ENCODE results near the gene ZNF630. TPM values are rescaled to one million over a fixed set of nuclear protein-coding genes. Genes with fewer than 3 reads are reported as not detected.
"Not testable (repeated sequence)": the region's sequence is repeated elsewhere in the genome, so short reads cannot be mapped to it uniquely, and the experiment has no call there.

The ZNF630 gene
- total RNA-seq, 1 donor from 2014 or later = 0.40 TPM

DNA sequence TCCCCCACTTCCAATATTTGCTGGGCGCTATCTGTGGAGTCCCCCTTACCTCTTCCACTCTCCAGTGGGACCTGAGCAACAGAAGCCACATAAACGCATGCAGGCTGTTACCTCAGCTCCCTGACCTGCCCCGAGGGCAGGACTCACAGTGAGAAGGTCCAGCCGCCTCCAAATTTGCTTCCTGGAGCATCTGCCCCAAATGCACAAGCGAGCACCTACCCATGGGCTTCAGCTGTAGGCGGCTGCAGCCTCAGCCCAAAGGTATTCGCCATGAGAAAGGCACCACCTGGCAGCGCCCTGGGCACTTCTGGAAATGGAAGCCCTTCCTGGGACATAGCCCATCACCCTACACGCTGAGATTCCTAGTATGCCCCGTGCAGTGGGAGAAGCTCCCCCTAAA lies 41.2 kb downstream of the ZNF630 start:
- no peak for DNase-seq (ENCODE audit: low read depth, low spot score)

GRCh38 chrX:48028091-48028490 lies 43.3 kb downstream of the ZNF630 start:
- no peak for DNase-seq (ENCODE audit: low read depth, low spot score)

DNA sequence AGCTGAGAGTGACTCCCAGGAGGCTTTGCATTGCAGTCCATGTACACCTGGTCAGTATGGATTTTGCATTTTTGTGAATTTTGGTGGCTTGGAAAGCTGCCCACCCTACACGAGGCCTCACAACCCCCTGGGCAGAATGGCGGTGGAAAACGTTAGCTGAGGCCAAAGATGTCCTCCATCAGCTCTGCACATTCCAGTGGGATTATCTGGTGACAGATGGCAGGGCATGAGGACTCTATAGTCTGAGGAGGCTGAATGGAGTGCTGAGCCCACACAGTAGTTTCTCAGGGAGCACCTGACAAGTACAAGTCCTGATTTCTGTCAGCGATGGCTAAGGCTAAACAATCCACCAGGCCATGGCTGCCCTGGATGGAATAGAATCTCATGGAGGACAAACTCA lies 43.9 kb downstream of the ZNF630 start:
- DNase-seq (ENCODE audit: low read depth, low spot score) = not testable (repeated sequence)

GRCh38 chrX:48025561-48025960 lies 45.9 kb downstream of the ZNF630 start:
- peak; percentile 26 for DNase-seq (ENCODE audit: low read depth, low spot score)

DNA sequence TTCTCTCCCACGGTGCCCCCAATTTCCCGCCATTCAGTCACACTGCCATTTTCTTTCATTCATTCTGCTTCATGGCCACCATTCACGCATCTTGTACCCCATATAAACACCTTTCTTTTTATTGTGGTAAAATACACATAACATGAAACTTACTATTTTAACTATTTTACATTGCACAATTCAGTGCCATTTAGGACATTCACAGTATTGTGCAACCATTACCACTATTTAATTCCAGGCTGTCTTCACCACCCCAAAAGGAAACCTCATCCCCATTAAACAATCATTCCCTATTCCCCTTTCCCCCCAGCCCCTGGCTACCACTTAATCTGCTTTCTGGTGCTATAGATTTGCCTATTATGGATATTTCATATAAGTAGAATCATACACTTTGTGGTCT lies 48.7 kb downstream of the ZNF630 start:
- DNase-seq (ENCODE audit: low read depth, low spot score) = no peak

DNA sequence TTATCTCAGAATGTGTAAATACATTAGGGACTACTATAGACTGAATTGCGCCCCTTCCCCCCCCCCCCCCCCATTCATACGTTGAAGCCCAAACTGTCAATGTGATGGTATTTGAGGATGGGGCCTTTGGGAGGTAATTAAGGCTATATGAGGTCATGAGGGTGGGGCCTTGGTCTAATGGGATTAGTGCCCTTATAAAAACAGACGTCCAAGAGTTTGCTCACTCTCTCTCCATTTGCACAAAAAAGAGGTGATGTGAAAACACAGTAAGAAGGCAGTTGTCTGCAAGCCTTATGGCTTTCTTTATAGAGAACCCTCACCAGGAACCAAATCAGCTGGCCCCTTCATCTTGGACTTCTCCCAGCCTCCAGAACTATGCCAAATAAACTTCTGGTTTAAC lies 49.3 kb downstream of the ZNF630 start:
- no peak for DNase-seq (ENCODE audit: low read depth, low spot score)

DNA sequence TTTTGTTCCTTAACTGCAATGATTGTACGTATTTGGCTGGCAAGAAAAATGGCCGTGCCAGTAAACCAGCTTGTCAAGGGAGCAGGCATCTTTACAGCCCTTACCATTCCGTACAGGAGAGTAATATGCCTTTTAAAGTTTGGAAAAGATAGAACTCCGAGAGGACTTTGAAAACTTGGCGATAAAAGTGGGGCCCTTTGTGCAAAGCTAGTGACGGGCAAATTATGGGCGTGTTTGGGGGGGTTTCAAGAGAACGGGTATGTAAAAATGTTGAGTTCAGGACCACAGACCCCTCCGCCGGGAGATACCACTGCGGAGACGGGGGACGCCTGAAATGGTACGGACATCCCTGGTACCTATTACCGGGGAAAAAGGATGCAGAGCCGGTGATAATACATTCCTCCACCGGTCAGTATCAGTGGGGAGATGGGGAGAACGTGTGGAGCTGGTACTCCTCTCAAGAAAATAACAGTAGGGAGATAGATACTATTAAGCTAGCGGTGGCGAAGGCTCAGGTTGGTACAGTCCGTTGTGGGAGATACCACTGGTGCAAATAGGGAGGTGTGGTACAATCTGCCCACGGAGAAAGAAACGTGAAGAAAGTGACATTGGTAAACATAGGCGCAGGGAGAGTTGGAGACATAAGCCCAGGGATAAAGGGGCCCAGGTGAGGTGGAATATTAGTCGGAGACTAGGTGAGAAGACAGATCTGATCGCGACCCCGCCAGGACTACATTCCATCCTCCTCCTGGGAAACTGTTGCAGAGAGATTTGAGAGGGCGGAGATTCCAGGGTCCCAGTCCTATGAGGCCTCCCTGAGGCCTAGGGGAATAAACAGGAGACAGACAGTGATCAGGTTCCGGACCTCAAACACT lies 50.2 kb downstream of the ZNF630 start:
- peak; percentile 43 for DNase-seq (ENCODE audit: low read depth, low spot score)

GRCh38 chrX:48020472-48020871 lies 51.0 kb downstream of the ZNF630 start:
- DNase-seq (ENCODE audit: low read depth, low spot score) = not testable (repeated sequence)

DNA sequence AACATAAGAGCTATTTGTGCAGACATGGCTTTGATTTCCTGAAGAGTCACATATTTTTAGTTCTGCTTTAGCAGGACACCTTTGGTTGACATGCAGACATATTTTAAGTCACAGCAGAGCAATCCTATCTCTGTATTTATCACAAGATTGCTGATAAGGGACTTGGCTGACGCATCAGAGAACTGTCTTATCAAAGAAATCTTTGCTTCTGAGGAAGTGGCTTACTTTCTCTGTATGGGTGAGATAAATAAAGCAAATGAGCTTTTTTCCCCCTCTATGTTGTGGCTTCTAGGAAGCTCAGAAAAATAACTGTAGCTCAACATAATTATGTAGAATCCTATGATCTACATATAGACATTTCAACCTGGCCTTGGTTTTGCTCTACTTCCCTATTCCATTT lies 51.5 kb downstream of the ZNF630 start:
- not testable (repeated sequence) for DNase-seq (ENCODE audit: low read depth, low spot score)

GRCh38 chrX:48016583-48017310 lies 54.7 kb downstream of the ZNF630 start:
- DNase-seq (ENCODE audit: low read depth, low spot score) = not testable (repeated sequence)

GRCh38 chrX:48009445-48009960 lies 61.9 kb downstream of the ZNF630 start:
- DNase-seq (ENCODE audit: low read depth, low spot score) = not testable (repeated sequence)

Other genes starting within 250 kb of the ZNF630 start
- 3.9 and 7.7 TPM in 2 replicates for gene ZNF81, start 234.7 kb downstream of the ZNF630 start, total RNA-seq
- gene ZNF182, start 67.7 kb downstream of the ZNF630 start, total RNA-seq = 2.3 and 3.0 TPM in 2 replicates
- gene SPACA5, start 64.7 kb downstream of the ZNF630 start, total RNA-seq = not detected in 2 replicates
- gene SPACA5B, start 59.0 kb upstream of the ZNF630 start, total RNA-seq = not detected in 2 replicates
- gene SSX5, start 125.2 kb upstream of the ZNF630 start, total RNA-seq = not detected in 2 replicates
- gene SSX1, start 183.8 kb upstream of the ZNF630 start, total RNA-seq = not detected in 2 replicates

Data from pulmonary artery endothelial cell (primary cell).